Calu3 (cell line): Measurements from ENCODE around the gene GADD45B. TPM values are rescaled to one million over a fixed set of nuclear protein-coding genes. Genes with fewer than 3 reads are reported as not detected.

Experiments
- BruUV-seq: library from RNA; stranded (reverse); fragments of 400-500 nt; replicated peaks from 2 replicates; lab custom pipeline; 2021; lab: Mats Ljungman, UMichigan
- CTCF ChIA-PET: fragments of 300-600 bp; sonication (Branson Sonifier 250); formaldehyde crosslinking; loops from one replicate; lab custom pipeline; 2022; ENCODE audit warnings: antibody characterized with exemption; lab: Charles Lee
- DNase-seq: peaks from one replicate; pipeline ENCODE4 v3.0.0; 2022
- H3K27ac Mint-ChIP-seq: one replicate; pipeline ENCODE4 v1.8.0; 2022; ENCODE audit warnings: mixed read lengths; ENCODE audit not compliant: unreplicated experiment
- H3K27me3 Mint-ChIP-seq: one replicate; pipeline ENCODE4 v1.8.0; 2022; ENCODE audit warnings: mixed read lengths; ENCODE audit not compliant: unreplicated experiment
- H3K36me3 Mint-ChIP-seq: one replicate; pipeline ENCODE4 v1.8.0; 2022; ENCODE audit warnings: mild to moderate bottlenecking, moderate library complexity, mixed read lengths; ENCODE audit not compliant: insufficient read depth, unreplicated experiment
- H3K4me1 Mint-ChIP-seq: one replicate; pipeline ENCODE4 v1.8.0; 2022; ENCODE audit warnings: mild to moderate bottlenecking, low read depth, mixed read lengths; ENCODE audit not compliant: unreplicated experiment
- H3K4me3 Mint-ChIP-seq: one replicate; pipeline ENCODE4 v1.8.0; 2022; ENCODE audit warnings: mild to moderate bottlenecking, low read depth, moderate library complexity, mixed read lengths; ENCODE audit not compliant: unreplicated experiment
- H3K9me3 Mint-ChIP-seq: one replicate; pipeline ENCODE4 v1.8.0; 2022; ENCODE audit warnings: low read depth, mixed read lengths; ENCODE audit not compliant: unreplicated experiment
- CTCF ChIP-seq: fragments of 200-600 bp; IDR thresholded peaks from one replicate; pipeline ENCODE4 v1.8.0; 2022; ENCODE audit warnings: antibody characterized with exemption; ENCODE audit not compliant: unreplicated experiment
- intact Hi-C: fragments of 100-400 bp; cut with micrococcal nuclease; formaldehyde crosslinking; loops from one replicate; pipeline ENCODE4 v1.10.0; 2022; ENCODE audit not compliant: unreplicated experiment
- total RNA-seq: library from RNA; stranded (reverse); gene quantifications from 2 replicates; pipeline ENCODE4 v1.2.3, GENCODE V29; 2022

The GADD45B gene
- total RNA-seq, 1 experiment from 2014 or later, result 36.5 TPM

- no peak overlapping the region for H3K27ac Mint-ChIP-seq
- CTCF ChIA-PET, result no interaction called here
Measured at GRCh38 chr19:2446381-2446780, 29.5 kb upstream of the GADD45B start.

GRCh38 chr19:2449019-2449418, 26.9 kb upstream of the GADD45B start:
- no peaks in the 10 kb centered on the region for H3K9me3 Mint-ChIP-seq
- no TSS peak for BruUV-seq
- no peak for TF ChIP-seq CTCF
- CTCF ChIA-PET, result no interaction called here
- H3K4me1 Mint-ChIP-seq, result no peaks in the 10 kb centered on the region
- intact Hi-C loops, result no loop called here
- no peak overlapping the region for H3K27ac Mint-ChIP-seq
- no peaks in the 10 kb centered on the region for H3K27me3 Mint-ChIP-seq
- H3K4me3 Mint-ChIP-seq, result no peak overlapping the region
- no peak for DNase-seq
- peaks cover 16% of the 10 kb centered on the region for H3K36me3 Mint-ChIP-seq

More at GRCh38 chr19:2446381-2446780, 29.5 kb upstream of the GADD45B start:
- no peak overlapping the region for H3K4me3 Mint-ChIP-seq
- peaks cover 22% of the 10 kb centered on the region for H3K36me3 Mint-ChIP-seq
- intact Hi-C loops, result no loop called here
- BruUV-seq, result no TSS peak
- TF ChIP-seq CTCF, result no peak
- H3K4me1 Mint-ChIP-seq, result no peaks in the 10 kb centered on the region
- H3K9me3 Mint-ChIP-seq, result no peaks in the 10 kb centered on the region
- no peak for DNase-seq
- H3K27me3 Mint-ChIP-seq, result no peaks in the 10 kb centered on the region

- Mint-ChIP-seq H3K27me3 (no peaks in the 10 kb centered on the region), H3K27ac (no peak overlapping the region), H3K9me3 (no peaks in the 10 kb centered on the region), H3K4me1 (no peaks in the 10 kb centered on the region), H3K36me3 (peaks cover 24% of the 10 kb centered on the region), H3K4me3 (no peak overlapping the region)
- TF ChIP-seq CTCF, result no peak
- CTCF ChIA-PET, result no interaction called here
- DNase-seq, result no peak
- intact Hi-C loops, result no loop called here
- no TSS peak for BruUV-seq
Measured at GRCh38 chr19:2451138-2451537, 24.8 kb upstream of the GADD45B start.

GRCh38 chr19:2451741-2452140, 24.2 kb upstream of the GADD45B start:
- no peaks in the 10 kb centered on the region for H3K27me3 Mint-ChIP-seq
- intact Hi-C loops, result no loop called here
- BruUV-seq, result no TSS peak
- no peaks in the 10 kb centered on the region for H3K9me3 Mint-ChIP-seq
- H3K4me3 Mint-ChIP-seq, result no peak overlapping the region
- no peak for DNase-seq
- CTCF ChIA-PET, result no interaction called here
- no peak for TF ChIP-seq CTCF
- no peaks in the 10 kb centered on the region for H3K4me1 Mint-ChIP-seq
- peaks cover 26% of the 10 kb centered on the region for H3K36me3 Mint-ChIP-seq
- no peak overlapping the region for H3K27ac Mint-ChIP-seq
